Panc1 (cell line): ENCODE data around the gene WIF1. TPM values are rescaled to one million over a fixed set of nuclear protein-coding genes. Genes with fewer than 3 reads are reported as not detected.

Source experiments
- ATAC-seq: fragments of 200-7000 bp; cut with Tn5 transposase; 2 replicates; pipeline ENCODE4 v1.9.1; 2020; ENCODE audit warnings: mild to moderate bottlenecking, moderate library complexity
- BruUV-seq: library from RNA; stranded (reverse); fragments of 400-500 nt; replicated peaks from 2 replicates; lab custom pipeline; 2021; lab: Mats Ljungman, UMichigan
- CTCF ChIA-PET: fragments of 300-600 bp; sonication (Branson Sonifier 250); formaldehyde crosslinking; loops from one replicate; lab custom pipeline; 2022; ENCODE audit warnings: antibody characterized with exemption; lab: Charles Lee
- POLR2A ChIA-PET: fragments of 300-600 bp; sonication (Branson Sonifier 250); formaldehyde crosslinking; loops from one replicate; lab custom pipeline; 2022; ENCODE audit warnings: antibody characterized with exemption; lab: Charles Lee
- DNase-seq: peaks from one replicate; pipeline ENCODE4 v3.0.0-alpha.2; 2010; ENCODE audit warnings: low read depth, low spot score
- H3K27ac ChIP-seq: 2 replicates; pipeline ENCODE4 v1.5.1; 2011; ENCODE audit warnings: mild to moderate bottlenecking, low read length, inconsistent platforms
- H3K27me3 ChIP-seq: fragments of 200-500 bp; sonication (Bioruptor generic); 2 replicates; pipeline ENCODE4 v1.6.0; 2014; ENCODE audit warnings: low read length, inconsistent platforms; ENCODE audit not compliant: control insufficient read depth, insufficient read depth
- H3K36me3 ChIP-seq: fragments of 200-500 bp; sonication (Bioruptor generic); 2 replicates; pipeline ENCODE4 v1.5.1; 2014; ENCODE audit warnings: inconsistent platforms, mild to moderate bottlenecking, low read length, moderate library complexity; ENCODE audit not compliant: control insufficient read depth, insufficient read depth
- H3K4me1 ChIP-seq: 2 replicates; pipeline ENCODE4 v1.5.1; 2011; ENCODE audit warnings: inconsistent platforms, mild to moderate bottlenecking, low read length, moderate library complexity; ENCODE audit not compliant: control insufficient read depth, insufficient read depth
- H3K4me3 ChIP-seq, 2 experiments: 2 replicates each; pipeline ENCODE4 v1.5.1; 2011 to 2012; ENCODE audit warnings: low read depth in 2 of 2, low read length in 2 of 2, mild to moderate bottlenecking in 2 of 2, inconsistent platforms in 1 of 2, moderate library complexity in 1 of 2
- H3K9me3 ChIP-seq: fragments of 200-500 bp; sonication (Bioruptor generic); 2 replicates; pipeline ENCODE4 v1.5.1; 2014; ENCODE audit warnings: low read depth, mild to moderate bottlenecking, inconsistent platforms, low read length, moderate library complexity; ENCODE audit not compliant: control insufficient read depth, insufficient read depth
- CTCF ChIP-seq: fragments of 450-650 bp; IDR thresholded peaks from 2 replicates; pipeline ENCODE4 v1.5.1; 2017; ENCODE audit warnings: mild to moderate bottlenecking
- POLR2AphosphoS5 ChIP-seq: IDR thresholded peaks from 2 replicates; pipeline ENCODE4 v1.6.1; 2012; ENCODE audit warnings: mild to moderate bottlenecking, low read depth, low read length, moderate library complexity
- SIN3A ChIP-seq: IDR thresholded peaks from 2 replicates; pipeline ENCODE4 v1.6.1; 2012; ENCODE audit warnings: low read depth, mild to moderate bottlenecking, low read length, moderate library complexity, borderline replicate concordance; ENCODE audit not compliant: insufficient read depth
- TCF7L2 ChIP-seq: IDR thresholded peaks from 2 replicates; pipeline ENCODE4 v1.6.1; 2011; ENCODE audit warnings: mild to moderate bottlenecking, low read depth, low read length, inconsistent platforms
- in situ Hi-C: cut with HindIII; loops from 2 replicates; pipeline ENCODE4 v1.10.0; 2016; ENCODE audit warnings: low sequenced_read_pairs, low pct_unique_long_range_greater_than_20kb
- intact Hi-C: fragments of 100-400 bp; cut with micrococcal nuclease; formaldehyde crosslinking; loops from one replicate; pipeline ENCODE4 v1.10.0; 2022; ENCODE audit not compliant: unreplicated experiment
- total RNA-seq: library from RNA; stranded (reverse); gene quantifications from one replicate; pipeline ENCODE4 v1.2.1, GENCODE V29; 2021; ENCODE audit not compliant: unreplicated experiment
- TF ChIP-seq, protein P1 (sequence below), 2 experiments: IDR thresholded peaks; 2 replicates each; pipeline ENCODE4 v1.6.1; 2011 to 2012; ENCODE audit warnings: low read depth in 2 of 2, control low read depth in 1 of 2, low read length in 1 of 2, mild to moderate bottlenecking in 1 of 2, moderate library complexity in 1 of 2; ENCODE audit not compliant: insufficient read depth in 1 of 2

WIF1 gene
- total RNA-seq, 1 experiment from 2014 or later, result not detected

- intact Hi-C loops (no loop called here), in situ Hi-C loops (no loop called here)
- POLR2A ChIA-PET, result no interaction called here
- ATAC-seq, result no peak
- H3K4me1 ChIP-seq, result no peaks in the 10 kb centered on the region
- TF ChIP-seq CTCF (no peak), POLR2AphosphoS5 (no peak), SIN3A (no peak), TCF7L2 (no peak)
- TF ChIP-seq, protein P1, sequence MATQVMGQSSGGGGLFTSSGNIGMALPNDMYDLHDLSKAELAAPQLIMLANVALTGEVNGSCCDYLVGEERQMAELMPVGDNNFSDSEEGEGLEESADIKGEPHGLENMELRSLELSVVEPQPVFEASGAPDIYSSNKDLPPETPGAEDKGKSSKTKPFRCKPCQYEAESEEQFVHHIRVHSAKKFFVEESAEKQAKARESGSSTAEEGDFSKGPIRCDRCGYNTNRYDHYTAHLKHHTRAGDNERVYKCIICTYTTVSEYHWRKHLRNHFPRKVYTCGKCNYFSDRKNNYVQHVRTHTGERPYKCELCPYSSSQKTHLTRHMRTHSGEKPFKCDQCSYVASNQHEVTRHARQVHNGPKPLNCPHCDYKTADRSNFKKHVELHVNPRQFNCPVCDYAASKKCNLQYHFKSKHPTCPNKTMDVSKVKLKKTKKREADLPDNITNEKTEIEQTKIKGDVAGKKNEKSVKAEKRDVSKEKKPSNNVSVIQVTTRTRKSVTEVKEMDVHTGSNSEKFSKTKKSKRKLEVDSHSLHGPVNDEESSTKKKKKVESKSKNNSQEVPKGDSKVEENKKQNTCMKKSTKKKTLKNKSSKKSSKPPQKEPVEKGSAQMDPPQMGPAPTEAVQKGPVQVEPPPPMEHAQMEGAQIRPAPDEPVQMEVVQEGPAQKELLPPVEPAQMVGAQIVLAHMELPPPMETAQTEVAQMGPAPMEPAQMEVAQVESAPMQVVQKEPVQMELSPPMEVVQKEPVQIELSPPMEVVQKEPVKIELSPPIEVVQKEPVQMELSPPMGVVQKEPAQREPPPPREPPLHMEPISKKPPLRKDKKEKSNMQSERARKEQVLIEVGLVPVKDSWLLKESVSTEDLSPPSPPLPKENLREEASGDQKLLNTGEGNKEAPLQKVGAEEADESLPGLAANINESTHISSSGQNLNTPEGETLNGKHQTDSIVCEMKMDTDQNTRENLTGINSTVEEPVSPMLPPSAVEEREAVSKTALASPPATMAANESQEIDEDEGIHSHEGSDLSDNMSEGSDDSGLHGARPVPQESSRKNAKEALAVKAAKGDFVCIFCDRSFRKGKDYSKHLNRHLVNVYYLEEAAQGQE (IDR thresholded peaks at IDR 0.05; ENCODE audit: insufficient read depth in 1 of 2, low read depth in 2 of 2, low read length in 1 of 2), result no peak
- H3K27me3 ChIP-seq, result peaks cover 15% of the 10 kb centered on the region
- H3K27ac ChIP-seq, result no peak overlapping the region
- H3K36me3 ChIP-seq, result no peaks in the 10 kb centered on the region
- BruUV-seq, result no TSS peak
- no peak overlapping the region for H3K4me3 ChIP-seq
- no peaks in the 10 kb centered on the region for H3K9me3 ChIP-seq
- no peak for DNase-seq
- CTCF ChIA-PET, result no interaction called here
These were observed 31.5 kb upstream of the WIF1 start for GRCh38 chr12:65152596-65152995.

GRCh38 chr12:65152012-65152411 is 30.9 kb upstream of the WIF1 start:
- TF ChIP-seq, protein P1 (IDR thresholded peaks at IDR 0.05; ENCODE audit: insufficient read depth in 1 of 2, low read depth in 2 of 2, low read length in 1 of 2), result no peak
- no peak for TF ChIP-seq POLR2AphosphoS5
- no peak for TF ChIP-seq TCF7L2
- no peak for TF ChIP-seq CTCF
- TF ChIP-seq SIN3A, result no peak
- Histone ChIP-seq H3K9me3 (no peaks in the 10 kb centered on the region), H3K27me3 (peaks cover 15% of the 10 kb centered on the region), H3K36me3 (no peaks in the 10 kb centered on the region), H3K27ac (no peak overlapping the region), H3K4me3 (no peak overlapping the region), H3K4me1 (no peaks in the 10 kb centered on the region)
- ATAC-seq (no peak), DNase-seq (no peak)
- ChIA-PET CTCF (no interaction called here), POLR2A (no interaction called here)
- BruUV-seq, result no TSS peak
- intact Hi-C loops, result no loop called here
- in situ Hi-C loops, result no loop called here
